ENCODE data around the gene SYNGR4. TPM values are rescaled to one million over a fixed set of nuclear protein-coding genes. Genes with fewer than 3 reads are reported as not detected.

Gene SYNGR4
- total RNA-seq, 4 donors from 2014 or later = not detected

- in situ Hi-C loops (cut with MboI; ENCODE audit: low sequenced_read_pairs in 4 of 4) = no loop called here
- ATAC-seq (peak in 1 of 2 donors; percentile 16), DNase-seq (peak in 1 of 2 donors; percentile 40)
- no peak for TF ChIP-seq POLR2A (IDR thresholded peaks at IDR 0.05)
- TF ChIP-seq CTCF (IDR thresholded peaks at IDR 0.05 in 4 of 5, conservative IDR thresholded peaks at IDR 0.05 in 1 of 5) = no peak
- Histone ChIP-seq H3K36me3 (no peaks in the 10 kb centered on the region), H3K27ac (no peak overlapping the region), H3K27me3 (peaks cover 43 to 53% (median 45%) of the 10 kb centered on the region in 3 donors), H3K9me3 (no peaks in the 10 kb centered on the region), H3K4me3 (peak overlapping the region in 2 of 4 donors; percentile 31 to 39), H3K4me1 (peaks cover 0 to 13% of the 10 kb centered on the region in 2 donors)
- intact Hi-C loops (cut with DNase I; ENCODE audit: low total_unique reads) = no loop called here
These were observed 34.4 kb downstream of the SYNGR4 start for GRCh38 chr19:48398375-48399235.

GRCh38 chr19:48400018-48400742 lies 36.0 kb downstream of the SYNGR4 start:
- intact Hi-C loops (cut with DNase I; ENCODE audit: low total_unique reads) (no loop called here), in situ Hi-C loops (cut with MboI; ENCODE audit: low sequenced_read_pairs in 4 of 4) (no loop called here)
- peaks cover 0 to 4% of the 10 kb centered on the region in 2 donors for H3K4me1 ChIP-seq
- peak overlapping the region in 1 of 4 donors; percentile 3 for H3K27ac ChIP-seq
- no peak overlapping the region for H3K4me3 ChIP-seq
- H3K36me3 ChIP-seq = no peaks in the 10 kb centered on the region
- H3K9me3 ChIP-seq = no peaks in the 10 kb centered on the region
- H3K27me3 ChIP-seq = peaks cover 30 to 38% (median 30%) of the 10 kb centered on the region in 3 donors
- TF ChIP-seq POLR2A (IDR thresholded peaks at IDR 0.05) (no peak), CTCF (IDR thresholded peaks at IDR 0.05 in 4 of 5, conservative IDR thresholded peaks at IDR 0.05 in 1 of 5) (no peak)
- peak; percentile 47 to 51 for ATAC-seq
- peak in 1 of 2 donors; percentile 38 for DNase-seq

- ATAC-seq (no peak), DNase-seq (no peak)
- intact Hi-C loops (cut with DNase I; ENCODE audit: low total_unique reads) (no loop called here), in situ Hi-C loops (cut with MboI; ENCODE audit: low sequenced_read_pairs in 4 of 4) (no loop called here)
- Histone ChIP-seq H3K27ac (no peak overlapping the region), H3K27me3 (peaks cover 19 to 26% (median 19%) of the 10 kb centered on the region in 3 donors), H3K4me1 (peaks cover 0 to 4% of the 10 kb centered on the region in 2 donors), H3K36me3 (no peaks in the 10 kb centered on the region), H3K4me3 (no peak overlapping the region), H3K9me3 (no peaks in the 10 kb centered on the region)
- TF ChIP-seq POLR2A (IDR thresholded peaks at IDR 0.05) (no peak), CTCF (IDR thresholded peaks at IDR 0.05 in 4 of 5, conservative IDR thresholded peaks at IDR 0.05 in 1 of 5) (no peak)
These were observed 37.1 kb downstream of the SYNGR4 start for GRCh38 chr19:48401287-48401686.

GRCh38 chr19:48403606-48404005 lies 39.4 kb downstream of the SYNGR4 start:
- H3K36me3 ChIP-seq = no peaks in the 10 kb centered on the region
- TF ChIP-seq CTCF (IDR thresholded peaks at IDR 0.05 in 4 of 5, conservative IDR thresholded peaks at IDR 0.05 in 1 of 5) = no peak
- intact Hi-C loops (cut with DNase I; ENCODE audit: low total_unique reads) = no loop called here
- peak in 1 of 2 donors; percentile 37 for DNase-seq
- no peaks in the 10 kb centered on the region for H3K4me1 ChIP-seq
- in situ Hi-C loops (cut with MboI; ENCODE audit: low sequenced_read_pairs in 4 of 4) = no loop called here
- peaks cover 0 to 9% (median 7%) of the 10 kb centered on the region in 3 donors for H3K27me3 ChIP-seq
- H3K4me3 ChIP-seq = no peak overlapping the region
- H3K9me3 ChIP-seq = no peaks in the 10 kb centered on the region
- ATAC-seq = peak; percentile 50 to 69
- no peak overlapping the region for H3K27ac ChIP-seq
